Adrenal gland (tissue), 5 donors: ENCODE data around the gene KLHL13.
"Not testable (repeated sequence)": the region's sequence is repeated elsewhere in the genome, so short reads cannot be mapped to it uniquely, and the experiment has no call there.

Source experiments
- POLR2A ChIP-seq, 2 donors: fragments of 450-650 bp; IDR thresholded peaks; one replicate each; pipeline ENCODE4 v1.6.1; 2017; ENCODE audit warnings: antibody characterized with exemption in 2 of 2, mild to moderate bottlenecking in 2 of 2, moderate library complexity in 1 of 2
- TF ChIP-seq, protein P1 (sequence below), 6 experiments: fragments of 450-650 bp in 4 of 6; fragments of 200-600 bp in 2 of 6; sonication (generic) in 1 of 6; IDR thresholded peaks; 1 replicate in 5 of 6; 2 replicates in 1 of 6; pipeline versions ENCODE4 v1.5.1 to v1.8.0; 2016 to 2021; ENCODE audit warnings: antibody characterized with exemption in 6 of 6, mild to moderate bottlenecking in 2 of 6, moderate library complexity in 1 of 6
- donor health status: DM: no; HTN: no; CAD: no.

DNA sequence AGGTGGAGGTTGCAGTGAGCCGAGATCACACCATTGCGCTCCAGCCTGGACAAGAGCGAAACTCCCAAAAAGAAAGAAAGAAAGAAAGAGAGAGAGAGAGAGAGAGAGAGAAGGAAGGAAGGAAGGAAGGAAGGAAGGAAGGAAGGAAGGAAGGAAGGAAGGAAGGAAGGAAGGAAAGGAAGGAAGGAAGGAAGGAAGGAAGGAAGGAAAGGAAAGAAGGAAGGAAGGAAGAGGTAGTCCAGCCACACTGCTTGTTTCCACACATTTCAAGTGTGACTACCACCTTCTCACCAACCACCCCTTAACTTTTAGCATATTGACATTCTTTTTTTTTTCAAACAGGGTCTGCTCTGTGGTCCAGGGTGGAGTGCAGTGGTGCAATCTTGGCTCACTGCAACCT, 31.2 kb upstream of the KLHL13 start:
- TF ChIP-seq, protein P1, sequence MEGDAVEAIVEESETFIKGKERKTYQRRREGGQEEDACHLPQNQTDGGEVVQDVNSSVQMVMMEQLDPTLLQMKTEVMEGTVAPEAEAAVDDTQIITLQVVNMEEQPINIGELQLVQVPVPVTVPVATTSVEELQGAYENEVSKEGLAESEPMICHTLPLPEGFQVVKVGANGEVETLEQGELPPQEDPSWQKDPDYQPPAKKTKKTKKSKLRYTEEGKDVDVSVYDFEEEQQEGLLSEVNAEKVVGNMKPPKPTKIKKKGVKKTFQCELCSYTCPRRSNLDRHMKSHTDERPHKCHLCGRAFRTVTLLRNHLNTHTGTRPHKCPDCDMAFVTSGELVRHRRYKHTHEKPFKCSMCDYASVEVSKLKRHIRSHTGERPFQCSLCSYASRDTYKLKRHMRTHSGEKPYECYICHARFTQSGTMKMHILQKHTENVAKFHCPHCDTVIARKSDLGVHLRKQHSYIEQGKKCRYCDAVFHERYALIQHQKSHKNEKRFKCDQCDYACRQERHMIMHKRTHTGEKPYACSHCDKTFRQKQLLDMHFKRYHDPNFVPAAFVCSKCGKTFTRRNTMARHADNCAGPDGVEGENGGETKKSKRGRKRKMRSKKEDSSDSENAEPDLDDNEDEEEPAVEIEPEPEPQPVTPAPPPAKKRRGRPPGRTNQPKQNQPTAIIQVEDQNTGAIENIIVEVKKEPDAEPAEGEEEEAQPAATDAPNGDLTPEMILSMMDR (IDR thresholded peaks at IDR 0.05) = not testable (repeated sequence)
- not testable (repeated sequence) for TF ChIP-seq POLR2A (IDR thresholded peaks at IDR 0.05)
